ENCODE measurements around the gene LAD1.
A peak's percentile ranks its signal among the peaks of the same experiment; 100 is the strongest.

LAD1 gene

DNA sequence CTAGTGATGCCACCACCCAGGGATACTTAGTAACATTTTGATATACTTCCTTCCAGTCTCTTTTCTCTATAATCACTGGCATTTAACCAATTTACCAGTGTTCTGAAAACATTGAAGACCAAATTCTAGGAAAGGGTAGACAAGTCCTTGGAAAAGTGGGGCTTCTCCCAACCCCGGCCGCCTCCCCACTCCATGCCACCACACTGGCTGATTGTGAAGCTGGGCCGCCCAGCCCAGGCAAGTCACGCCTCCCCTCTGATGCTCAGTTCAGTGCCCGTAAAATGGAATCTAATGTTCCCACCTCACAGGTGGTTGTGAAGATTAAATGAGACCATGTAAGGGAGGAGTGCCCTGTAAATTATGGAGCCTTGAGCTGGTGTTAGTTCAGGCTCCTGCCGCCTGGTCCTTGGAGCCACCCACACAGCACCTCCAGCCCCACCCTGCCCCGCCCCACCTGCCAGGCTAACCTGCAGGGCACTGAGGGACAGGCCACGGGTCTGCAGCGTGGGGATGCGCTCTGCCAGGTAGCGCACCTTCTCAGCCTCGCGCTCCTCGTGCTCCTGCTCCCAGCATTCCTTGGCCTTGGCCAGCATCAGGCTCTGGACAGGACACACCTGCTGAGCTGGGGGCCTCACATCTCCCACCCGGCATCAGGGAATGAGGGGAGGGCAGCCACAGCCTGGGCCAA lies 15.1 kb upstream of the LAD1 start:
- no peak for DNase-seq

DNA sequence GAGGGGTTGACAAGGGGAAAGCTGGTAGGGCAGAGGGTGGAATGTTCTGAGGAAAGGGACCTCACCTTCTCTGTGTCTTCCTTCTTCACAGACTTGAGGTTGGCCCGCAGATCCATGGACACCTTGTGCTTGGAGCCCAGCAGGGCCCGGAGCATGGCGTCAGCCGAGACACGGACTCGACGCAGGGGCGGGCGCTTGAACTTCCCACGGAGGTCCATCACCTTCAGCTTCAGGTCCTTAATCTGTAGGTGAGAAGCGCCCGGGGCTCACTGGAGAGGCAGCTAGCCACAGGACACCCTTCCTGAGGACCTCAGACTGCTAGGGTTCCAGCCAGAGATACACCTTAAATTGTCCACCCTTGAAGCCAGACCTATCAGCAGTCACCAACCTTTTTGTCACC lies 12.2 kb upstream of the LAD1 start:
- no peak for DNase-seq

DNA sequence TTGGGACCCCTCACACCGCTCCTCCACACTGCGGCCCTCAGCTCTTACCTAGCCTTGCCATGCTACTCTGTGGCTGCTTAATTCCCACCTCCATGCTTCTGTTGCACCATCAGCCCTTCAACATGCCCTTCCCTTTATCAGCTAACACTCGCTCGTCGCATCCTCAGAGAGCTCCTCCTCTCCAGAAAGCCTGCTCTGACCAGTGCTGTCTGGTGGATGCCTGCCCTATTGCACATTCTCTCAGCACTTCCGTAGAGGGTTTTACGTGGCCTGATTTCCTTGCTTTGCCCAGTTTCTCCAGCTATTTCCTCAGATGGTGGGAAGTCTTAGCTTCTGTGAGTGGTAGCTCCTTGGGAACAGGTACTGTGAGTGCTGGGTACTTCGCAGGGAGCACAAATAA lies 10.3 kb upstream of the LAD1 start:
- no peak for DNase-seq

DNA sequence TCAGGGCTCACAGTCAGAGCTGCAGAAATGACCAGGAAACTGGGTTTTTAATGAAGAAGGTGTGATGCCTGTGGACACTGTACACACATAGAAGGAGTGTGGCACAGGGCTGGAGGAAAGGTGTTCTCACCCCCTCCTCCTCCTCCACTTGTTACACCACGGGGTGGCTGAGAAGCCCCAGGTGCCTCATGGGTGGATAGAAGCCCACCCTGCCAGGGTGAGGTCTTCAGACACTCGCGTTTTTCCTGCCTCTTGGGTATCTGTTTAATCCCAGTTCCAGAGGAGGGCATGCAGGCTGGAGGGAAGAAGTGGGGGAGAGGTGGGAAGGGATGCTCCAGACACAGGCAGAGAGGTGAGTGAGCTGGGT lies 9.7 kb upstream of the LAD1 start:
- no peak for DNase-seq

- peak; percentile 94 for DNase-seq
Measured at GRCh38 chr1:201408176-201408833, 9.2 kb upstream of the LAD1 start.

GRCh38 chr1:201406831-201407406 lies 7.8 kb upstream of the LAD1 start:
- no peak for DNase-seq

DNA sequence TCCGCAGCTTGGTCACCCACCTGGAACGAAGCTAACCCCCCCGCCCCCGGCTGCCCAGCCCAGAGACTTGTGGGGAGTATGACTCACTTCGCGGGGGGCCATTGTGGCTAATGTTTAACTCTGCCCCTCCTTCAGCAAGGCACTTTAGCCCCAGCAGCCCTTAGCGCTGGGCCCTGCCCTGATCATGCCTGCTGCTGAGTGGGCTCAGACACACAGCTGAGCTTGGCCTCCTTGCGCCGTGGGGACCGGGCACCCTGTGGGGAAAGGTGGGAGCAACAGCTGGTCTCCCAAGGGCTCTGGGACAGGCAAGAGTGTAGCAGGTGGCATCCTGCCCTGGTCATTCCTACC lies 6.3 kb upstream of the LAD1 start:
- no peak for DNase-seq

GRCh38 chr1:201404722-201405483 lies 5.8 kb upstream of the LAD1 start:
- DNase-seq = no peak

DNA sequence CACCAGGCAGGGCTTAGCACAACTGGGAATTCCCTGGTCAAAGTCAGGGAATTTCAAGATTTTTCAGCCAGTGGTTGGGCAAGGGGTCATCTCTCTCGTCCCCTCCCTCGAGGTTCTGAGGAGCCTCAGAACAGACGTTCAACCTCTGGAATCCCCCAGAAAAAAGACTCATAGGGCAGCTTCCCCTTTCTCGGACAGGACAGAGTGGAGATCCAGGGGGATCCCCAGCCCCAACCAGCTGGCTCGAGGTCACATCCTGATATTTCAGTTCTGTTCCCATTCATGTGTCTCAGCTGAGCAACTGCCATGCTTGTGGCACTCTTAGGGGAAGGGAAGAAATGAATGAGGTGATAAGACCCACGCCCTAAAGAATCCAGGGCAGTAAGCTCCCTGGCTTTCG lies 4.9 kb upstream of the LAD1 start:
- no peak for DNase-seq

DNA sequence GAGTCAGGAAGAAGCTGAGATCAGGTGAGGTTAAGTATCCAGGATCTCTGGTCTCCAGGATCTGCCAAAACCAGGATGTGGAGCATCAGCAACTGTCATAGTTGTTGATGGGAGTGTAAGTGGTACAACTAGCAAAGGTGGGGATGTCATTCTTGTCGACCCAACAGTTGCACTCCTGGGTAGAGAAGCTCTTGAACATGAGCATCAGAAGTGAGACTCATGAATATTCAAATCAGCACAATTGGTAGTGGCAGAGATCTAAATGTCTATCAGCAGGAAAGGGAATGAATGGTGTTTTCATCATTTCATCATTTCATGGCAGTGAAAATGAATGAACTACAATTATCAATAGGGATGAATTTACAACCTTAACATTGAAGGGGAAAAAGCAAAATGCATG lies 4.2 kb upstream of the LAD1 start:
- DNase-seq = no peak

- no peak for DNase-seq
Measured at GRCh38 chr1:201401700-201402099, 2.6 kb upstream of the LAD1 start.

DNA sequence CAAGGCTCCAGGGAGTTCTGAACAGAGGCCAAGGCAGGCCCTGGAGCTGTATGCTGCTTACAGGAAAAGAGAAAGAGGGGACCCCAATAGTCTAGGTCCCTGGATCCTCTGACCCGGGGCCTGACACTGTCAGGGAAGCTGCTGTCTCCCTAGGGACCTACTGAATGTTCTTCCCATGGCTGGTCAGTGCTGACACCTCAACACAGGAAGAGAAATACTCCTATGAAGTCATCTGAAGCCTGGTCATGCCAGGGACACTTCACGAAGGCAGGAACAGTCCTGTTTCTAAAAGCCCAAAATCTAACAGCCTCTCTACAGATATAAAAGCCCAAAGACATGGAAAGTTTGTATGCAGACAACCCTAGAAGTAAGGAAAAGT lies 1.7 kb upstream of the LAD1 start:
- DNase-seq = no peak

- DNase-seq = no peak
Measured at GRCh38 chr1:201400212-201400851, 1.2 kb upstream of the LAD1 start.

DNA sequence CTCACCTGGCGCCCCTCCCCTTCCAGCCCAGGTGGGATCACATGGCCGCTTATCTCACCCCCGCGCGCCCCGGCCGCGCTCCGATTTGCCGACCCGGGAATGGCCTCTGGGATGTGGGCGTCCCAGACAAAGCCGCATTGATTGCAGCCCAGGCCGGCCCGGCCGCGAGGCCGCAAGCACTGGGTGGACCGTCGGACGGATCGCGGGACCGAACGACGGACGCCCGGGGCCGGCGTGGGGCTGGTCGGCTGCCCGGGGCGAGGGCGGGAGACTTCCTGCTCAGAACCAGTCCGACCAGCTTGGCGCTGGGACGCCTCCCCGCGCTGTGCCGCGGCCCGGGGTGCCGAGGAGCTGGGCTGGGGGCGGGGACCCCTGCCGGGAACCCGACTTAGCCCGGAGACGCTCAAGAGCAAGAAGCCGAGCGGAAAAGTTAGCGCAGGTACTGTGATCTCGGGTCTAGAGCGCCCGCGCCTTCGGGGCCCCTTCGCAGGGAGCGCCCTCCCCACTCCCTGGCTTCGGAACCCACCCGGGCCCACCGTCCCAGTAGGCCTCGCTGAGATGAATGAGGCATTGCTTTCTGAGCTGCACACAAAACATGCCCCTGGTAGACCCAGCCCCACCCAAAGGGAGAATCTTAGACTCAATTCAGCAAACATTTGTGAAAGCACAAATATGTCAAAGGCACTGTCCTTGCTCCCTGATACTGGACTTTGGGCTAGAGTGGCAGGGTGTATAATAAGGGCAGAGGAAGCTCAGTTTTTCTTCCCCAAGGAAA lies 415 bp upstream of the LAD1 start:
- DNase-seq = no peak

DNA sequence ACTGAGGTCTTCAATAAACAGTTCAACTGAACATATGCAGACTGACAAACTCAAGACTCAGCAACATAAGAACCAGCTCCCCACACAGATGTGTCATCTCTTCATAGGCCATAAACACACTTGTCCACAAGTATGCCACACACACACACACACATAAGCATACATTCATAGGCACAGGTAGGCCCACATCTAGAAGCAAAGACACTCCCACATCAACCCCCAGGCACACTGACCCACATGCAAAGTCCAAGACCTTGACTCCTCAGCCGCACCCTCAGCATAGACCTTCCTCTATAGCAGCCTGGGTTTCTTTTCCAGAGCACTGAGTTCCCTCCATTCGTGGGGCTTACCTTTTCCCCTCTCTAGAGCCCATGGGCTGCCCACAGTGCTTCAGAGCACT lies 1.4 kb downstream of the LAD1 start:
- DNase-seq = no peak

DNA sequence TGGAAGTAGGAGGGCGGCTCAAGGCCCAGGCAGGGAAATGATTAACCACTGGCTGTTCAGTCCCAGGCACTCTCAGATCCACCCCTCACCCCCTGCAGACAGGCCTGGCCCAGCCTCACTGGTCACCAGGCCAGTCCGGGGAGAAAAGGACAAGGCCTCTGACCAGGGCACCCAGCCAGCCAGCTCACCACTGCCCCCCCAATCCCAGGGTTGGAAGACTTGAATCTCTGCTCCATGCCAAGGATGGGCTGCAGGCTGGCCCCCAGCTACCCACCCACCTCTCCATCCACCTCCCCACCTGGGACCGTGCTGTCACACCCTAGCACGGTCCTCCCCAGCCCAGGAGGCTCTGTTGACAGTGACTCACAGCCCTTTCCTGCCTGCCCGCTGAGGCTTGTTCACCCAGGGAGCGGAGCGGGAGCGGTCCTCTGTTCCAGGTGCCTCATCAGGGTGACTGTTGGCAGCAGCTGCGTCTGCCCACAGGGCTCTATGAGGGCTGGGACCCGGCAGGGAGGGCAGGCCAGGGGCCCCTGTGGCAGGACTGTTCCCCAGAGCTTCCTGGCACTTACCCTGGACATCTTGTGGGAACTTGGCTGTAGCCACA lies 2.2 kb downstream of the LAD1 start:
- DNase-seq = no peak

- no peak for DNase-seq
Measured at GRCh38 chr1:201395936-201396335, 3.2 kb downstream of the LAD1 start.

- no peak for DNase-seq
Measured at GRCh38 chr1:201394591-201394990, 4.5 kb downstream of the LAD1 start.

DNA sequence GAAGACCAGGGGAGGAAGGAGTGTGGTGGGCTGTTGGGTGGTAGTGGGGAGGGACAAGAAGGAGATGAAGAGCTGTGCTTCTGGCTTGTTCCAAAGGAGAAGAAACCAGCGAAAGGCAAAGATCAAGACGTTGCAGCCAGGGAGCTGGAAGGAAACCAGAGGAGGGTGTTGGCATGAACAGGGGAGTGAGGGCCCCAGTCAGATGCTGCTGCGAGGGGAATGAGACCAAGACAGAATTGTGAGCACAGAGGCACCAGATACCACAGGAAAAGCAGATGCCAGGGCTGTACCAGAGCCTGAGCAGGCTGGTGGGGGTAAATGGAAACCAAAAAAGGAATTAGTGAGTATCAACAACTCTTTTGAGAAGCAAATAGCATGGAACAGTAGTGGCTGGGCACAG lies 6.0 kb downstream of the LAD1 start:
- DNase-seq = no peak

GRCh38 chr1:201391651-201392511 lies 7.2 kb downstream of the LAD1 start:
- no peak for DNase-seq

DNA sequence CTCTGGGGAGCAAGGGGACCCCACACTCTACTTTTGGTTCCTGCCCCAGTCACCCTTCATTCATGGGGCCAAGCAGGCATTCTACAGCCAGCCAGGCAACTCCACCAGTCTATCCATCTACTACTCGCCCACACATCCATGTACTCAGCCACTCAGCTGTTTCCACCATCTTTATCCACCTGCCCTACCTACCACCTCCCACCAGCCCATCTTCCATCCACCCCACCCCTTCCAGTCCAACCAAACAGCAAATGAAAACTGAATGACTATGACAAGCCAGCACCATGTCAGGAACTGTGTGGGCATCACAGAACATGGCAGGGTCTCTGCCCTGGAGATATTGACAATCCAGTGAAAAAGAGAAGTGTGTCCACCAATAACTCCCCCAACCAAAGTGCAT lies 7.9 kb downstream of the LAD1 start:
- DNase-seq = no peak
